ENCODE data around the gene LTBP1. TPM values are rescaled to one million over a fixed set of nuclear protein-coding genes. Genes with fewer than 3 reads are reported as not detected.

The LTBP1 gene
- total and polyA plus RNA-seq, 4 donors = 5.8 to 57.6 (median 10.2) TPM

- no peak overlapping the region for H3K4me3 ChIP-seq (ENCODE audit: low read depth in 1 of 3, low read length in 3 of 3)
- no peak for DNase-seq (ENCODE audit: low spot score)
- no peaks in the 10 kb centered on the region for H3K9me3 ChIP-seq (ENCODE audit: control insufficient read depth in 4 of 4, low read length in 3 of 4)
- no peaks in the 10 kb centered on the region for H3K27me3 ChIP-seq (ENCODE audit: control insufficient read depth in 4 of 4, insufficient read depth in 4 of 4, low read length in 3 of 4)
- no peak overlapping the region for H3K9ac ChIP-seq (ENCODE audit: low read depth in 1 of 2, low read length in 2 of 2)
- H3K36me3 ChIP-seq (ENCODE audit: control insufficient read depth in 4 of 4, insufficient read depth in 3 of 4, low read depth in 1 of 4, low read length in 3 of 4) = no peaks in the 10 kb centered on the region
- no peak overlapping the region for H3K27ac ChIP-seq (ENCODE audit: low read depth in 1 of 2, low read length in 2 of 2)
- 87% methylated on average over 3 of the region's 3 CpGs for WGBS
- H3K4me1 ChIP-seq (ENCODE audit: control insufficient read depth in 4 of 4, insufficient read depth in 4 of 4, low read length in 3 of 4) = peaks cover 0 to 2% (median 0%) of the 10 kb centered on the region in 4 donors
- no peak for TF ChIP-seq RXRA (IDR thresholded peaks at IDR 0.05)
- TF ChIP-seq NR2F2 (IDR thresholded peaks at IDR 0.05) = no peak
- TF ChIP-seq SP1 (IDR thresholded peaks at IDR 0.05) = no peak
- no peak for TF ChIP-seq FOXA2 (IDR thresholded peaks at IDR 0.05)
- TF ChIP-seq ZBTB33 (IDR thresholded peaks at IDR 0.05) = no peak
- TF ChIP-seq ATF3 (IDR thresholded peaks at IDR 0.05) = no peak
- no peak for TF ChIP-seq GABPA (IDR thresholded peaks at IDR 0.05 in 1 of 2, conservative IDR thresholded peaks at IDR 0.05 in 1 of 2)
- TF ChIP-seq EGR1 (IDR thresholded peaks at IDR 0.05; ENCODE audit: low read depth in 2 of 2) = no peak
- TF ChIP-seq REST (IDR thresholded peaks at IDR 0.05) = no peak
- TF ChIP-seq RAD21 (IDR thresholded peaks at IDR 0.05) = no peak
Observed at GRCh38 chr2:33030326-33030725, 83.6 kb downstream of the LTBP1 start.

GRCh38 chr2:33032245-33032644 lies 85.5 kb downstream of the LTBP1 start:
- Histone ChIP-seq H3K4me3 (ENCODE audit: low read depth in 1 of 3, low read length in 3 of 3) (no peak overlapping the region), H3K27me3 (ENCODE audit: control insufficient read depth in 4 of 4, insufficient read depth in 4 of 4, low read length in 3 of 4) (no peaks in the 10 kb centered on the region), H3K4me1 (ENCODE audit: control insufficient read depth in 4 of 4, insufficient read depth in 4 of 4, low read length in 3 of 4) (peaks cover 0 to 2% (median 0%) of the 10 kb centered on the region in 4 donors), H3K36me3 (ENCODE audit: control insufficient read depth in 4 of 4, insufficient read depth in 3 of 4, low read depth in 1 of 4, low read length in 3 of 4) (no peaks in the 10 kb centered on the region), H3K9ac (ENCODE audit: low read depth in 1 of 2, low read length in 2 of 2) (no peak overlapping the region), H3K9me3 (ENCODE audit: control insufficient read depth in 4 of 4, low read length in 3 of 4) (no peaks in the 10 kb centered on the region), H3K27ac (ENCODE audit: low read depth in 1 of 2, low read length in 2 of 2) (no peak overlapping the region)
- 89% methylated on average over 2 of the region's 2 CpGs for WGBS
- no peak for DNase-seq (ENCODE audit: low spot score)
- TF ChIP-seq FOXA2 (IDR thresholded peaks at IDR 0.05) (no peak), TAF1 (conservative IDR thresholded peaks at IDR 0.05) (no peak), YY1 (IDR thresholded peaks at IDR 0.05) (no peak), MAX (IDR thresholded peaks at IDR 0.05) (no peak), HNF4G (IDR thresholded peaks at IDR 0.05) (no peak), JUND (IDR thresholded peaks at IDR 0.05) (no peak), HNF4A (conservative IDR thresholded peaks at IDR 0.05) (no peak), SP1 (IDR thresholded peaks at IDR 0.05) (no peak), REST (IDR thresholded peaks at IDR 0.05) (no peak), GABPA (IDR thresholded peaks at IDR 0.05 in 1 of 2, conservative IDR thresholded peaks at IDR 0.05 in 1 of 2) (no peak), ZBTB33 (IDR thresholded peaks at IDR 0.05) (no peak), RXRA (IDR thresholded peaks at IDR 0.05) (no peak), CTCF (IDR thresholded peaks at IDR 0.05; ENCODE audit: low read depth, low read length, missing input control) (no peak), RAD21 (IDR thresholded peaks at IDR 0.05) (no peak), NR2F2 (IDR thresholded peaks at IDR 0.05) (no peak), EGR1 (IDR thresholded peaks at IDR 0.05; ENCODE audit: low read depth in 2 of 2) (no peak), FOXA1 (IDR thresholded peaks at IDR 0.05) (no peak), ATF3 (IDR thresholded peaks at IDR 0.05) (no peak)

All from liver (tissue), 9 donors.